HUES6 (cell line): ENCODE measurements around the gene COL18A1.

Experiments
- H3K27ac ChIP-seq: 2 replicates; pipeline ENCODE4 v1.7.0; 2013; ENCODE audit warnings: low read depth, mild to moderate bottlenecking, low read length, inconsistent platforms
- H3K27me3 ChIP-seq: 2 replicates; pipeline ENCODE4 v1.6.1; 2013; ENCODE audit warnings: low read length; ENCODE audit not compliant: control insufficient read depth, insufficient read depth
- H3K36me3 ChIP-seq: 2 replicates; pipeline ENCODE4 v1.6.1; 2013; ENCODE audit warnings: low read length; ENCODE audit not compliant: control insufficient read depth, insufficient read depth
- H3K4me1 ChIP-seq: 2 replicates; pipeline ENCODE4 v1.6.1; 2013; ENCODE audit warnings: low read length; ENCODE audit not compliant: control insufficient read depth, insufficient read depth
- H3K4me3 ChIP-seq: 2 replicates; pipeline ENCODE4 v1.5.1; 2013; ENCODE audit warnings: low read depth, low read length
- H3K9ac ChIP-seq: one replicate; pipeline ENCODE4 v1.6.1; 2013; ENCODE audit warnings: mild to moderate bottlenecking, low read length
- H3K9me3 ChIP-seq: 2 replicates; pipeline ENCODE4 v1.6.1; 2013; ENCODE audit warnings: low read depth, low read length; ENCODE audit not compliant: control insufficient read depth, insufficient read depth

COL18A1 gene

DNA sequence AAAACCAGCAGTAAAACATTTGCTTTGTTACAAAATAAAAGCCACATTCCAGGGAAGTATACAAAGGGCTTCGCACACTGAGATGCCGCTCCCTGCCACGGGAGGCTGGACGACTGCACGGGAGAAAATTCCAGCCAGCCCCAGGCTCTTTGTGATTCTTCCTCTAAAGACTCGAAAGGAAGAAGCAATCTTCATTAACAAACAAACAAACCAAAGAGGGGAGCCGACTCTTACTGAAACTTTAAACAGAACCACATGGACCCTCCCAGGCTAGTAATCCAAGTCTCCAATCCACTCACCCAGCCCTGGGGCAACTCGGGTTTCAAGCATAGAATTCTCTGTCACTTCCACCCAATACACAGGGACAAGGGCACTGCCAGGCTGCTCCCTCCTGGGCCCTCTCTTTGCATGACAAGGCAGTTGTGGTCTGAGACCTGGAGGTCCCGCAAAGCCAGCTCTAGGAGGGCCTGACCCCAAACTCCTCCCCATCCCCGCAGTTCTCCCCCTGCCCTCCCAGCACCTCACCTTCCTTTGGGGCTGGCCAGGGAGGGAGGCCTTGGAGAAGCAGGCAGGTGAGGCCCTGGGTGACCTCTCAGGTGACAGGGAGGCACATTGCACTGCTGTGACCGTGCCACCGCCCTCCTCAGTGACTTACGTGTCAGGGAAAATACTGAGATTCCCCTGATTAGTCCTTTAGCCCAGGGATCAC, 26.6 kb upstream of the COL18A1 start:
- H3K27me3 ChIP-seq, result no peaks in the 10 kb centered on the region
- H3K27ac ChIP-seq, result peak overlapping the region; percentile 83; the same call in 1 of the 2 replicates
- no peaks in the 10 kb centered on the region for H3K36me3 ChIP-seq
- H3K4me1 ChIP-seq, result peaks cover 26% of the 10 kb centered on the region
- H3K9ac ChIP-seq, result peak overlapping the region; percentile 59
- peaks cover 9% of the 10 kb centered on the region for H3K9me3 ChIP-seq
- H3K4me3 ChIP-seq, result no peak overlapping the region

DNA sequence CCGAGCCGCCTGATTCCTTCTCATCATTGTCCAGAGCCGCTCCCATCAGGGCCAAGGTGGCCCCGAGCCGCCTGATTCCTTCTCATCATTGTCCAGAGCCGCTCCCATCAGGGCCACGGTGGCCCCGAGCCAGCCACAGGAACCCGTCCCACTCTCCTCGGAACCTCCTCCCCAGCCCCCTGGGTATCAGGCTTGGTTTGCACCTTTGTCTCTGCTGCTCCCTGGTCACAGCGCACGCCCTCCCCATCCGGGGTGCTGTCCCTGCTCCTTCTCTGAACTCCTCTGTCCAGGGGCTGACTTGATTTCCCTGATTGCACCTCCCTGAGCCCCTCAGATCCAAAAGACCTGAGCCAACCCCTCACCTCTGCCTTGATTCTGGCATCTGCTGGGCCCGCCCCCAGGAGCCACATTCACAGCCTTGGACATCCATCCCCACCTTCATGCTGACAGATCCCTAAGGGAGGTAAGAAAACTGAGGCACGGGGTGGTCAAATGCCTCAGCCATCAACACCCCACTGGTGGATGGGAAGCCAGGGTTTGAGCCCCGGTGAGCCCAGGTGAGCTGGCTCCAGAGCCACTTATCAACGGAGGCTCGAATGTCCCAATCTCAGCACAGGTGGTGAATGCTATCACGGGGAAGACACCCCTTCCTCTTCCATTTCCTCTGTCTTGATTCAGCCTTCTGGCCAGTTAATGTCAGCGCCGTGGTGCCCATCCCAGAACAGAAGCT, 25.6 kb upstream of the COL18A1 start:
- no peaks in the 10 kb centered on the region for H3K27me3 ChIP-seq
- no peaks in the 10 kb centered on the region for H3K36me3 ChIP-seq
- no peak overlapping the region for H3K4me3 ChIP-seq
- peaks cover 28% of the 10 kb centered on the region for H3K4me1 ChIP-seq
- peak overlapping the region; percentile 9 for H3K9ac ChIP-seq
- H3K9me3 ChIP-seq, result peaks cover 6% of the 10 kb centered on the region
- H3K27ac ChIP-seq, result peak overlapping the region; percentile 30; the same call in 1 of the 2 replicates

DNA sequence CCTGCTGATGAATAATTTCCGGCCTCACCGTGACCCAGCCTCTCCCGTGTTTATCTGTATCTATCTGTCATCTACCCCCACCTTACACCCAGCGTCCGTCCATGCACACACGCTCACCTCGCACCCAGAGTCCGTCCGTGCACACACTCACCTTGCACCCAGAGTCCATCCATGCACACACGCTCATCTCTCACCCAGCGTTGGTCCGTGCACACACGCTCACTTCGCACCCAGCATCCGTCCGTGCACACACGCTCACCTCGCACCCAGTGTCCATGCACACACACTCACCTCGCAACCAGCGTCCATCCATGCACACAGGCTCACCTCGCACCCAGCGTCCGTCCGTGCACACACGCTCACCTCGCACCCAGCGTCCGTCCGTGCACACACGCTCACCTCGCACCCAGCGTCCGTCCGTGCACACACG, 25.0 kb upstream of the COL18A1 start:
- no peak overlapping the region for H3K9ac ChIP-seq
- no peak overlapping the region for H3K4me3 ChIP-seq
- H3K36me3 ChIP-seq, result no peaks in the 10 kb centered on the region
- H3K27me3 ChIP-seq, result no peaks in the 10 kb centered on the region
- H3K9me3 ChIP-seq, result peaks cover 6% of the 10 kb centered on the region
- peaks cover 28% of the 10 kb centered on the region for H3K4me1 ChIP-seq
- H3K27ac ChIP-seq, result no peak overlapping the region

DNA sequence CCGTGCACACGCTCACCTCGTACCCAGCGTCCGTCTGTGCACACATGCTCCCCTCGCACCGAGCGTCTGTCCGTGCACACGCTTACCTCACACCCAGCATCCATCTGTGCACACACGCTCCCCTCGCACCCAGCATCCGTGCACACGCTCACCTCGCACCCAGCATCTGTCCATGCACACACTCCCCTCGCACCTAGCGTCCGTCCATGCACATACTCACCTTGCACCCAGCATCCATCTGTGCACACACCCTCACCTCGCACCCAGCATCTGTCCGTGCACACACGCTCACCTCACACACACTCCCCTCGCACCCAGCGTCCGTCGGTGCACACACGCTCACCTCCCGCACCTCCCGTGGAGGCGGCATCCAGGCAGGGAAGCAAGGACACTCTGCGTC, 24.4 kb upstream of the COL18A1 start:
- Histone ChIP-seq H3K27me3 (no peaks in the 10 kb centered on the region), H3K4me1 (peaks cover 28% of the 10 kb centered on the region)

DNA sequence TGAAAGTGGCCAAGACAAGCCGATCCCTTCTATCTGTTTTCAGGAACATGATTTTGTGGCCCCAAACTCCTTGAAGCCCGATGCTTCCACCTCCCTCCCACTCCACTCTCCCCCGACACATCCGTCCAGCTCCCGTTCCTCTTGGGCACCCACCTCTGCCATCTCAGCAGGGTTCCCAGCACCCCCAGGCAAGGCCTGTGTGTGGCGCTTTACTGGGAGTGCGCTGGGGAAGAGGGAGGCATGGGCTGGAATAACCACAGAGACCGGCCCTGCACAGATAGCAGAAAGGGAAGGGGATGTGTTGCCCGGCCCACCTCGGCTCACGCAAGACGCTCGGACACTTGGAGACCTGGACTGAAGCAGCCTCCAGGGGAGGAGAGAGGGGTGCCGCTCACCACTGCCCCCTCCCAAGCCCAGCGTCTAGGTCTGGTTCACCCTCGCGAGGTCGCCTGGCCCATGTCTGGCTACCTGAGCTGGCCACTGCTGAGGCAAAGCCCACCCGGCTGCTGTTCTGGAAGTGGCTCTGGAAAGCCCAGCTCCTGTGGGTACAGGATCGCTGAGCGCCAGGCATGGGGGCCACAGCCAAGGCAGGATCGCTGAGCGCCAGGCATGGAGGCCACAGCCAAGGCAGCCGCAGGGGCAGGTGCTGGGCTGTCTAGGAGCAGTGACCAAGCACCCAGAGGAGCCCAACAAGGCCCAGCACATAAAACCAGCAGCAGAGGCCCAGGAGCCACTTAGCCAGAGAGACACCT, 23.8 kb upstream of the COL18A1 start:
- Histone ChIP-seq H3K27ac (no peak overlapping the region), H3K9ac (no peak overlapping the region), H3K36me3 (no peaks in the 10 kb centered on the region), H3K4me1 (peaks cover 28% of the 10 kb centered on the region), H3K27me3 (no peaks in the 10 kb centered on the region), H3K4me3 (no peak overlapping the region), H3K9me3 (peaks cover 6% of the 10 kb centered on the region; the same call in 1 of the 2 replicates)

More for the DNA sequence above, 24.4 kb upstream of the COL18A1 start:
- Histone ChIP-seq H3K9ac (no peak overlapping the region), H3K4me3 (no peak overlapping the region), H3K9me3 (peaks cover 6% of the 10 kb centered on the region), H3K27ac (no peak overlapping the region), H3K36me3 (no peaks in the 10 kb centered on the region)

DNA sequence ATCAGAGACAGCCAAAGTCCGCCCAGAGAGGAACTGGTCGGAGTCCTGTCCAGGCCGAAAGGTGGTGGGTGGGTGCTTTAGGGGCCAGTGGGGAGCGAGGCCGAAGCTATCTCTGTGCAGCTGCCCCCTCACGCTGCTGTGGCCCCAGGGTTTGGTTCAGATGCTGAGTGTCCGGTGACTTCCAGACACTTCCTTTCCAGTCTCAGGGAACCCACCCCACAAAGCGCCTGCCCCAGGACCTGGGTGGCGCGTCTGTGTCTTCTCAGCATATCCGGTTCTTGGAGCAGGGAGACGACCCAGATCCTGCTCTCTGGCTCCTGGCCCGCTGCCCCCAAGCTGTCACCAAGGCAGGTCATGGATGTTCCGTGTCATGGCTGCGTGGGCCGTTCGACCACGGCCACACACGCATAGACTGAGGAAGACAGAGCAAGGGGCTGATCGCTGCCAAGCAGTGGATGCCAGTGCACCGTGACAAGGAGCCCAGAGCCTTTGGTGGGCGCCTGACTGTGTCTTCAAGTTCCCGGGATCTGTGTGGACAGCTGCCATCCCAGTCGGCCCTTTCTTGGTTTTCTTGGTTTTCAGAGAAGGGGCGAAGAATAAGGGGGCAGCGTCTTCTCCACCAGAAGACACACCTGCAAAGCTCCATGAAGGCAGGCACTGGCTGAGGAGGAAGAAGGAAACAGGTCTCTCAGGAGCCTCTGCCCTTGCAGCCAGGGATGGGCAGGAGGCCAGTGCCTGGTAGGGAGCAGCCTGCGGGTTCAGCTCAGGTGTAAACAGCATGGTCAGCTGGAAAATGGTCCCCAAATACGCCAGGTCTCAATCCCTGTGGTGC, 22.9 kb upstream of the COL18A1 start:
- H3K9me3 ChIP-seq, result peaks cover 6% of the 10 kb centered on the region; the same call in 1 of the 2 replicates
- H3K4me1 ChIP-seq, result peaks cover 28% of the 10 kb centered on the region
- no peak overlapping the region for H3K27ac ChIP-seq
- no peaks in the 10 kb centered on the region; the same call in 1 of the 2 replicates for H3K27me3 ChIP-seq
- H3K9ac ChIP-seq, result no peak overlapping the region
- H3K4me3 ChIP-seq, result no peak overlapping the region
- no peaks in the 10 kb centered on the region for H3K36me3 ChIP-seq

DNA sequence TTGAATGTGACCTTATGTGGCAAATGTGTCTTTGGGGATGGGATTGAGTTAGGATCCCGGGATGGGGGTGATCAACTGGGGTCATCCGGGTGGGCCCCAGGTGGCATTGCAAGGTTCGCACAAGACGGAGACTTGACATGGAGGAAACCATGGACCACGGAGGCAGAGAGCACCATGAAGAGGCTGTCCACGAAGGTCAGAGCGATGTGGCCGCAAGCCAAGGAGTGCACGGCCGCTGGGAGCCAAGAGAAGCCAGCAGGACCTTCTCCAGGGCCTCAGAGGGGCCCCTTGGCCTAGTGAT, 22.3 kb upstream of the COL18A1 start:
- Histone ChIP-seq H3K9me3 (peaks cover 4% of the 10 kb centered on the region; the same call in 1 of the 2 replicates), H3K36me3 (no peaks in the 10 kb centered on the region), H3K27me3 (no peaks in the 10 kb centered on the region; the same call in 1 of the 2 replicates), H3K9ac (no peak overlapping the region), H3K27ac (no peak overlapping the region), H3K4me3 (no peak overlapping the region), H3K4me1 (peaks cover 25% of the 10 kb centered on the region)

DNA sequence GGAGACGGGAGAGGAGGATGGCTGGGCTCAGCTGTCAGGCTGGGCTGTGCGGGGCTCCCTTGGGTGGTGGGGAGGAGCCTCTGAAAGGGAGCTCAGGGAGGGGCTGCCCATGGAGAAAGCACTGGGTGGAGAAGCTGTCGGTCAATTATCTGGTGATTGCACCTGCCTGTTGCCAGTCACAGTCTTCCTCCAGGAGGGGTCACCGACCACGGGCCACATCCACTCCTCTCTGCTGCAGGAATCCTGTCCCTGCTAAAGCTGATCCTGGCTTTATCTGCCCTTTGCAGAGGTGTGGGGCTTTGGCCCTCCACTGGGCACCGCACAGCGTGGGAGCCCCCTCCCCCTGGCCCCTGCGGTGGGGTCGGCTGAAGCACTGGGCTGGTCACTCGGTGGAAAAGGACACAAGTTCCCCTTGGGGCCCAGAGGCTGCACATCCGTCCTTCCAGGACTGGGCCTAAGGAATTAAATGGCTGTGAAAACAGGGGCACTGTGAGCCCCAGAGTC, 21.8 kb upstream of the COL18A1 start:
- Histone ChIP-seq H3K9ac (no peak overlapping the region), H3K4me1 (peaks cover 20% of the 10 kb centered on the region)

DNA sequence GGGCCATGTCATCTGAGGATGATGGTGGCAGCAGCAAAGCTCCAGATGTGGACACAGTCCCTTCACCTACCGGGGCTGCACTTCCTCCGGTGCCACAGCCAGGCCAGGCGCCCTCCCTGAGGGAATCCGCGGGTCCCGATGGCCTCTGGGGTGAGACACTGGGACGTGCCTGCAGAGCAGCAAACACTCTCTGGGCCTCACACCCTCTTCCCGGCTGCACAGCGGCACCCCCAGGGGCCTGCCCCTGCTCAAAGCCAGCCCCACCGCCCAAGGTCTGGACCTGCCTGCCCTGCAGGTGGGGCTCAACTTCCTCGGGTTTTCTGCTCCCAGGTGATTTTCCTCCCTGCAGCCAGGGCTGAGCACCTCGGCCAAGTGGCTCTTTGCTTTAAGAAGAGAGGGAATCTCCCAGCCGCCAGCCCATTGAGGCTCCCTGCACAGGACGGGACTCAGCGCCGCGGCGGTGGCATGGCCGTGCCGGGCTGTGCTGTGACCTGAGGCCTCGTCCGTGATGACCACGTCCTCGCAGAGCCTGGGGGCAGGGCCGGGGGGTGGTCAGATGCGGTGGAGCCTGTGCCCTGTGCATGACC, 21.3 kb upstream of the COL18A1 start:
- peaks cover 15% of the 10 kb centered on the region for H3K4me1 ChIP-seq
- no peak overlapping the region for H3K9ac ChIP-seq
- H3K27me3 ChIP-seq, result no peaks in the 10 kb centered on the region; the same call in 1 of the 2 replicates
- peaks cover 3% of the 10 kb centered on the region; the same call in 1 of the 2 replicates for H3K9me3 ChIP-seq
- no peak overlapping the region for H3K27ac ChIP-seq
- no peak overlapping the region for H3K4me3 ChIP-seq
- H3K36me3 ChIP-seq, result no peaks in the 10 kb centered on the region

More for the DNA sequence above, 21.8 kb upstream of the COL18A1 start:
- Histone ChIP-seq H3K27me3 (no peaks in the 10 kb centered on the region; the same call in 1 of the 2 replicates), H3K9me3 (peaks cover 3% of the 10 kb centered on the region; the same call in 1 of the 2 replicates), H3K4me3 (no peak overlapping the region), H3K27ac (no peak overlapping the region), H3K36me3 (no peaks in the 10 kb centered on the region)
